Smooth muscle cell (in vitro differentiated cells): ENCODE measurements around the gene CAPZB. TPM values are rescaled to one million over a fixed set of nuclear protein-coding genes. Genes with fewer than 3 reads are reported as not detected.
"Not testable (repeated sequence)": the region's sequence is repeated elsewhere in the genome, so short reads cannot be mapped to it uniquely, and the experiment has no call there.

Experiments used
- DNase-seq: peaks from one replicate; lab custom pipeline; 2025; ENCODE audit not compliant: unreplicated experiment; lab: John Stamatoyannopoulos, UW
- H2AFZ ChIP-seq: fragments of 200-600 bp; sonication (generic); 2 replicates; pipeline ENCODE4 v1.6.0; 2016; ENCODE audit warnings: antibody characterized with exemption, low read depth, mild to moderate bottlenecking
- H3F3A ChIP-seq: fragments of 200-600 bp; sonication (generic); 2 replicates; pipeline ENCODE4 v1.6.0; 2017; ENCODE audit warnings: antibody characterized with exemption, low read depth
- H3K27ac ChIP-seq: fragments of 200-600 bp; sonication (generic); 2 replicates; pipeline ENCODE4 v1.5.1; 2016; ENCODE audit warnings: low read depth, mild to moderate bottlenecking
- H3K27me3 ChIP-seq: fragments of 200-600 bp; sonication (generic); 2 replicates; pipeline ENCODE4 v1.6.1; 2016; ENCODE audit warnings: low read depth, mild to moderate bottlenecking
- H3K36me3 ChIP-seq: fragments of 200-600 bp; sonication (generic); 2 replicates; pipeline ENCODE4 v1.5.1; 2016; ENCODE audit warnings: low read depth
- H3K4me1 ChIP-seq: fragments of 200-600 bp; sonication (generic); 2 replicates; pipeline ENCODE4 v1.5.1; 2016; ENCODE audit warnings: low read depth
- H3K4me2 ChIP-seq: fragments of 200-600 bp; sonication (generic); 2 replicates; pipeline ENCODE4 v1.6.0; 2016; ENCODE audit warnings: mild to moderate bottlenecking
- H3K4me3 ChIP-seq: fragments of 200-600 bp; sonication (generic); 2 replicates; pipeline ENCODE4 v1.5.1; 2016; ENCODE audit warnings: mild to moderate bottlenecking
- H3K79me2 ChIP-seq: fragments of 200-600 bp; sonication (generic); 2 replicates; pipeline ENCODE4 v1.6.0; 2016; ENCODE audit warnings: low read depth, mild to moderate bottlenecking
- H3K9ac ChIP-seq: fragments of 200-600 bp; sonication (generic); 2 replicates; pipeline ENCODE4 v1.6.0; 2016; ENCODE audit warnings: low read depth
- H3K9me3 ChIP-seq: fragments of 200-600 bp; sonication (generic); replicated peaks from 2 replicates; pipeline ENCODE4 v1.5.1; 2016; ENCODE audit warnings: low read depth
- H4K20me1 ChIP-seq: fragments of 200-600 bp; sonication (generic); 2 replicates; pipeline ENCODE4 v1.6.0; 2016; ENCODE audit warnings: low read depth
- CTCF ChIP-seq: fragments of 200-600 bp; sonication (generic); IDR thresholded peaks from 2 replicates; pipeline ENCODE4 v1.5.1; 2017; ENCODE audit warnings: borderline replicate concordance, mild to moderate bottlenecking, antibody characterized with exemption; ENCODE audit not compliant: insufficient read depth, poor library complexity, severe bottlenecking
- WGBS: methylation state at CpG from one replicate; pipeline ENCODE4 v1.1.7; 2016; ENCODE audit warnings: low lambda C conversion rate; 5-methylcytosine and 5-hydroxymethylcytosine counted together
- polyA plus RNA-seq: library from polyadenylated mRNA; unstranded; fragments of >200 nt; fragmentation: Nextera tagmentation; extraction: Ambion mirVana; gene quantifications from 2 replicates; pipeline ENCODE4 v1.2.1, GENCODE V29; 2016
- total RNA-seq: library from RNA; depleted of rRNA; stranded (reverse); fragments of >200 nt; gene quantifications from 2 replicates; pipeline ENCODE4 v1.2.3, GENCODE V29; 2014

Gene CAPZB
- total and polyA plus RNA-seq, 2 experiments from 2014 or later = 205 to 405 TPM

GRCh38 chr1:19525607-19526545 is 40.5 kb upstream of the CAPZB start:
- Histone ChIP-seq H3K4me1 (no peaks in the 10 kb centered on the region), H3K27ac (peak overlapping the region; percentile 67), H3K79me2 (no peaks in the 10 kb centered on the region), H3K9me3 (no peaks in the 10 kb centered on the region), H3K27me3 (no peaks in the 10 kb centered on the region), H3K4me3 (no peak overlapping the region), H2AFZ (peak overlapping the region; percentile 9), H3K9ac (no peak overlapping the region), H3K4me2 (peak overlapping the region; percentile 25), H4K20me1 (no peaks in the 10 kb centered on the region), H3F3A (peaks cover 5% of the 10 kb centered on the region), H3K36me3 (no peaks in the 10 kb centered on the region)
- DNase-seq = no peak
- WGBS = 48% methylated on average over 8 of the region's 8 CpGs
- TF ChIP-seq CTCF = no peak

GRCh38 chr1:19524791-19525190 is 39.5 kb upstream of the CAPZB start:
- Histone ChIP-seq H3F3A (peaks cover 5% of the 10 kb centered on the region), H3K79me2 (no peaks in the 10 kb centered on the region), H3K9ac (no peak overlapping the region), H3K27me3 (no peaks in the 10 kb centered on the region), H4K20me1 (no peaks in the 10 kb centered on the region), H2AFZ (no peak overlapping the region), H3K9me3 (no peaks in the 10 kb centered on the region), H3K4me2 (no peak overlapping the region), H3K36me3 (no peaks in the 10 kb centered on the region), H3K27ac (no peak overlapping the region), H3K4me1 (no peaks in the 10 kb centered on the region), H3K4me3 (no peak overlapping the region)
- DNase-seq = no peak
- 98% methylated on average over 5 of the region's 5 CpGs for WGBS
- TF ChIP-seq CTCF = no peak

- not testable (repeated sequence) for H3K79me2 ChIP-seq, H3K9ac ChIP-seq
Observed at GRCh38 chr1:19522570-19522969, 37.2 kb upstream of the CAPZB start.

GRCh38 chr1:19521411-19521810 is 36.1 kb upstream of the CAPZB start:
- no peaks in the 10 kb centered on the region for H3K79me2 ChIP-seq
- H3K27me3 ChIP-seq = no peaks in the 10 kb centered on the region
- TF ChIP-seq CTCF = no peak
- no peak overlapping the region for H3K4me3 ChIP-seq
- no peaks in the 10 kb centered on the region for H3F3A ChIP-seq
- H2AFZ ChIP-seq = no peak overlapping the region
- WGBS = 97% methylated on average over 2 of the region's 2 CpGs
- H3K9me3 ChIP-seq = no peaks in the 10 kb centered on the region
- H3K9ac ChIP-seq = no peak overlapping the region
- H3K36me3 ChIP-seq = no peaks in the 10 kb centered on the region
- no peak for DNase-seq
- H3K4me1 ChIP-seq = no peaks in the 10 kb centered on the region
- H4K20me1 ChIP-seq = no peaks in the 10 kb centered on the region
- H3K27ac ChIP-seq = no peak overlapping the region
- H3K4me2 ChIP-seq = no peak overlapping the region

More at GRCh38 chr1:19522570-19522969, 37.2 kb upstream of the CAPZB start:
- H2AFZ ChIP-seq, H3K27me3 ChIP-seq, H3K27ac ChIP-seq, H4K20me1 ChIP-seq, H3K4me2 ChIP-seq, H3K4me3 ChIP-seq, H3K9me3 ChIP-seq, H3F3A ChIP-seq, DNase-seq, H3K4me1 ChIP-seq, H3K36me3 ChIP-seq: not testable (repeated sequence)
- WGBS = 85% methylated on average over 4 of the region's 4 CpGs
